Psoas muscle (tissue), 8 donors: Measurements from ENCODE around the gene COL8A1. TPM values are rescaled to one million over a fixed set of nuclear protein-coding genes. Genes with fewer than 3 reads are reported as not detected.

Source experiments
- ATAC-seq, 4 donors: fragments of 200-7000 bp; cut with Tn5 transposase; one replicate each; pipeline ENCODE4 v1.9.1; 2020; ENCODE audit warnings: moderate library complexity in 3 of 4, mild to moderate bottlenecking in 2 of 4
- DNase-seq, 2 donors: peaks; one replicate each; pipeline ENCODE4 v3.0.0-alpha.2; 2020
- H3K27ac ChIP-seq: fragments of 200-600 bp; one replicate; pipeline ENCODE4 v1.8.0; 2022
- H3K27me3 ChIP-seq, 3 donors: fragments of 200-600 bp in 1 of 3; one replicate each; pipeline versions ENCODE4 v1.6.1 to v1.8.0; 2013 to 2022; ENCODE audit warnings: low read length in 2 of 3, mild to moderate bottlenecking in 2 of 3, moderate library complexity in 1 of 3; ENCODE audit not compliant: insufficient read depth in 3 of 3
- H3K36me3 ChIP-seq, 2 donors: fragments of 200-600 bp in 1 of 2; one replicate each; pipeline versions ENCODE4 v1.6.1 to v1.8.0; 2013 to 2022; ENCODE audit warnings: low read depth in 1 of 2, mild to moderate bottlenecking in 1 of 2, moderate library complexity in 1 of 2; ENCODE audit not compliant: insufficient read depth in 1 of 2
- H3K4me1 ChIP-seq: fragments of 200-600 bp; one replicate; pipeline ENCODE4 v1.8.0; 2022
- H3K4me3 ChIP-seq: fragments of 200-600 bp; one replicate; pipeline ENCODE4 v1.8.0; 2022; ENCODE audit warnings: mild to moderate bottlenecking
- H3K9me3 ChIP-seq: fragments of 200-600 bp; one replicate; pipeline ENCODE4 v1.8.0; 2022
- CTCF ChIP-seq: fragments of 200-600 bp; IDR thresholded peaks from one replicate; pipeline ENCODE4 v1.8.0; 2022; ENCODE audit warnings: antibody characterized with exemption
- WGBS, 3 donors: extraction: QIAGEN DNeasy Blood & Tissue Kit; methylation state at CpG; one replicate each; pipeline versions ENCODE4 v1.1.6 to v1.1.7; 2013; 5-methylcytosine and 5-hydroxymethylcytosine counted together
- intact Hi-C, 2 donors: fragments of 100-400 bp; cut with DNase I; formaldehyde crosslinking; loops; one replicate each; pipeline versions ENCODE4 v1.11.0 to v1.14.2; 2022
- polyA plus RNA-seq, 3 donors: library from polyadenylated mRNA; stranded (reverse); fragments of 200-250 nt; gene quantifications; one replicate each; pipeline ENCODE4 v1.2.3, GENCODE V29; 2013
- total RNA-seq, 4 donors: library from RNA; stranded (reverse); fragmentation: NEBNext Ultra II Directional in 2 of 4; extraction: Animal tissue kit (Norgen Biotek cat#: 25700) in 2 of 4; gene quantifications; one replicate each; pipeline versions ENCODE4 v1.2.1 to v1.2.4, GENCODE V29; 2021 to 2023
- donor health status: healthy with polysubstance abuse.
- donor health status: DM: no; HTN: no; CAD: no; lungs with moderate emphysema.
- donor health status: Bipolar disorder and iron deficiency.
- donor health status: healthy.
- donor health status: DM: yes; HTN: yes; CAD: no.
- donor health status: DM: no; HTN: no; CAD: no.
- donor health status: DM: no; HTN: no; CAD: no.
- donor health status: DM: yes; HTN: yes; CAD: no.

COL8A1 gene
- total and polyA plus RNA-seq, 7 donors, result 1.2 to 11.3 (median 2.3) TPM

GRCh38 chr3:99702953-99703943 is 64.9 kb downstream of the COL8A1 start:
- 67 to 80% (median 73%) methylated on average over 7 of the region's 7 CpGs for whole genome bisulfite sequencing, 3 donors

GRCh38 chr3:99704417-99704816 is 66.0 kb downstream of the COL8A1 start:
- H3K9me3 ChIP-seq, result no peaks in the 10 kb centered on the region
- H3K27ac ChIP-seq, result no peak overlapping the region
- no peak overlapping the region for H3K4me3 ChIP-seq
- no peak for ATAC-seq
- 48 to 60% (median 54%) methylated on average over 2 of the region's 2 CpGs for WGBS, 3 donors
- no peaks in the 10 kb centered on the region for H3K36me3 ChIP-seq
- no peak for TF ChIP-seq CTCF
- no peaks in the 10 kb centered on the region for H3K4me1 ChIP-seq
- intact Hi-C loops, result no loop called here
- no peak for DNase-seq
- H3K27me3 ChIP-seq, result no peaks in the 10 kb centered on the region

More at GRCh38 chr3:99702953-99703943, 64.9 kb downstream of the COL8A1 start:
- TF ChIP-seq CTCF, result no peak
- Histone ChIP-seq H3K36me3 (no peaks in the 10 kb centered on the region), H3K27me3 (no peaks in the 10 kb centered on the region), H3K27ac (no peak overlapping the region), H3K4me3 (no peak overlapping the region), H3K4me1 (no peaks in the 10 kb centered on the region), H3K9me3 (no peaks in the 10 kb centered on the region)
- intact Hi-C loops, result no loop called here
- ATAC-seq, result no peak
- DNase-seq, result no peak

GRCh38 chr3:99706410-99706809 is 68.0 kb downstream of the COL8A1 start:
- DNase-seq (no peak), ATAC-seq (no peak)
- intact Hi-C loops, result no loop called here
- no peak overlapping the region for H3K4me3 ChIP-seq
- no peak overlapping the region for H3K27ac ChIP-seq
- 64 to 75% (median 70%) methylated on average over 1 of the region's 1 CpG for WGBS, 3 donors
- no peak for TF ChIP-seq CTCF
- H3K9me3 ChIP-seq, result no peaks in the 10 kb centered on the region
- no peaks in the 10 kb centered on the region for H3K27me3 ChIP-seq
- no peaks in the 10 kb centered on the region for H3K36me3 ChIP-seq
- no peaks in the 10 kb centered on the region for H3K4me1 ChIP-seq

GRCh38 chr3:99708207-99708745 is 69.9 kb downstream of the COL8A1 start:
- TF ChIP-seq CTCF, result no peak
- H3K27me3 ChIP-seq, result no peaks in the 10 kb centered on the region
- DNase-seq, result no peak
- H3K4me1 ChIP-seq, result no peaks in the 10 kb centered on the region
- no peaks in the 10 kb centered on the region for H3K36me3 ChIP-seq
- ATAC-seq, result no peak
- 76 to 90% (median 78%) methylated on average over 4 of the region's 4 CpGs for WGBS, 3 donors
- H3K27ac ChIP-seq, result no peak overlapping the region
- H3K9me3 ChIP-seq, result no peaks in the 10 kb centered on the region
- intact Hi-C loops, result no loop called here
- H3K4me3 ChIP-seq, result no peak overlapping the region
